Stimulated activated CD8-positive, alpha-beta memory T cell treated with anti-CD3 and anti-CD28 coated beads, Interleukin-2, amount 100 ng/mL, for 1 hour (primary cell): ENCODE results near the gene MTMR4.
"Not testable (repeated sequence)": the region's sequence is repeated elsewhere in the genome, so short reads cannot be mapped to it uniquely, and the experiment has no call there.

Experiments
- DNase-seq, 2 donors: peaks; one replicate each; pipeline ENCODE4 v3.0.0-alpha.2; 2020; ENCODE audit warnings: low read depth in 2 of 2

The MTMR4 gene

GRCh38 chr17:58492238-58493121 is 22.0 kb downstream of the MTMR4 start:
- DNase-seq, result no peak

GRCh38 chr17:58491510-58492045 is 22.9 kb downstream of the MTMR4 start:
- no peak for DNase-seq

- no peak for DNase-seq
These were observed 26.0 kb downstream of the MTMR4 start for GRCh38 chr17:58488428-58488890.

GRCh38 chr17:58487589-58488427 is 26.6 kb downstream of the MTMR4 start, which contains the start of gene HSF5:
HSF5 (minus strand) TSS chr17:58488408; CDS start chr17:58488274, 134 bp downstream.
- DNase-seq, result peak; percentile 50 to 55

GRCh38 chr17:58484600-58484999 is 29.8 kb downstream of the MTMR4 start:
- DNase-seq, result no peak

- DNase-seq, result not testable (repeated sequence)
These were observed 32.6 kb downstream of the MTMR4 start for GRCh38 chr17:58481798-58482197.

- no peak for DNase-seq
These were observed 34.3 kb downstream of the MTMR4 start for GRCh38 chr17:58480090-58480489.

GRCh38 chr17:58476812-58477211 is 37.6 kb downstream of the MTMR4 start:
- DNase-seq, result no peak

- no peak for DNase-seq
These were observed 38.5 kb downstream of the MTMR4 start for GRCh38 chr17:58475985-58476384.

- no peak for DNase-seq
These were observed 44.1 kb downstream of the MTMR4 start for GRCh38 chr17:58470356-58470755.

- DNase-seq, result no peak
These were observed 45.5 kb downstream of the MTMR4 start for GRCh38 chr17:58468944-58469343.

GRCh38 chr17:58455491-58455890 is 58.9 kb downstream of the MTMR4 start:
- DNase-seq, result no peak

GRCh38 chr17:58452738-58453137 is 61.7 kb downstream of the MTMR4 start:
- DNase-seq, result no peak

GRCh38 chr17:58447039-58447975 is 67.1 kb downstream of the MTMR4 start:
- peak; percentile 8 to 24 for DNase-seq

- no peak for DNase-seq
These were observed 68.4 kb downstream of the MTMR4 start for GRCh38 chr17:58446086-58446485.
